IMR-90 (cell line): ENCODE data around the gene CADM4. TPM values are rescaled to one million over a fixed set of nuclear protein-coding genes. Genes with fewer than 3 reads are reported as not detected.

Source experiments
- ATAC-seq: fragments of 200-7000 bp; cut with Tn5 transposase; 2 replicates; pipeline ENCODE4 v1.9.1; 2020; ENCODE audit warnings: low read depth, mild to moderate bottlenecking, moderate library complexity
- BruUV-seq: library from RNA; stranded (reverse); fragments of 400-500 nt; replicated peaks from 2 replicates; lab custom pipeline; 2021; lab: Mats Ljungman, UMichigan
- CTCF ChIA-PET: fragments of 300-600 bp; formaldehyde crosslinking; extraction: SDS; loops from one replicate; lab custom pipeline; 2021; ENCODE audit warnings: antibody characterized with exemption; lab: Yijun Ruan, JAX
- POLR2A ChIA-PET: fragments of 300-600 bp; sonication (Branson Sonifier 250); formaldehyde crosslinking; loops from one replicate; lab custom pipeline; 2022; ENCODE audit warnings: antibody characterized with exemption; ENCODE audit not compliant: unreplicated experiment; lab: Charles Lee
- DNase-seq: peaks from one replicate; pipeline ENCODE4 v3.0.0; 2013
- H2AFZ ChIP-seq: replicated peaks from 2 replicates; pipeline ENCODE3; 2013; ENCODE audit warnings: low read length, mild to moderate bottlenecking; ENCODE audit not compliant: poor library complexity
- H2AK5ac ChIP-seq: 2 replicates; pipeline ENCODE4 v1.6.1; 2013; ENCODE audit warnings: low read depth, low read length, inconsistent platforms
- H2AK9ac ChIP-seq: replicated peaks from 2 replicates; pipeline ENCODE3; 2013; ENCODE audit warnings: mild to moderate bottlenecking, low read depth, low read length, moderate library complexity; ENCODE audit not compliant: poor library complexity
- H2BK120ac ChIP-seq: 2 replicates; pipeline ENCODE4 v1.6.1; 2013; ENCODE audit warnings: low read depth, low read length, inconsistent platforms
- H2BK15ac ChIP-seq: 3 replicates; pipeline ENCODE4 v1.6.1; 2013; ENCODE audit warnings: low read depth, low read length, inconsistent platforms
- H2BK20ac ChIP-seq: 2 replicates; pipeline ENCODE4 v1.6.1; 2013; ENCODE audit warnings: low read depth, mild to moderate bottlenecking, inconsistent platforms, low read length, moderate library complexity
- H2BK5ac ChIP-seq: 2 replicates; pipeline ENCODE4 v1.6.1; 2013; ENCODE audit warnings: mild to moderate bottlenecking, low read depth, low read length, inconsistent platforms; ENCODE audit not compliant: poor library complexity, severe bottlenecking
- H3K14ac ChIP-seq: replicated peaks from 2 replicates; pipeline ENCODE4 v1.6.1; 2013; ENCODE audit warnings: low read depth, low read length, inconsistent platforms
- H3K18ac ChIP-seq: 2 replicates; pipeline ENCODE4 v1.6.1; 2013; ENCODE audit warnings: low read depth, low read length, control low read depth
- H3K23ac ChIP-seq: 2 replicates; pipeline ENCODE4 v1.6.1; 2013; ENCODE audit warnings: low read depth, low read length, inconsistent platforms
- H3K27ac ChIP-seq: 2 replicates; pipeline ENCODE4 v1.5.1; 2013; ENCODE audit warnings: mild to moderate bottlenecking, control low read depth, low read length; ENCODE audit not compliant: insufficient read depth
- H3K27me3 ChIP-seq: 2 replicates; pipeline ENCODE4 v1.6.1; 2013; ENCODE audit warnings: low read length; ENCODE audit not compliant: control insufficient read depth, insufficient read depth
- H3K36me3 ChIP-seq: 2 replicates; pipeline ENCODE4 v1.6.1; 2013; ENCODE audit warnings: low read length, mixed read lengths; ENCODE audit not compliant: control insufficient read depth, insufficient read depth
- H3K4ac ChIP-seq: 2 replicates; pipeline ENCODE4 v1.6.1; 2013; ENCODE audit warnings: low read depth, low read length, inconsistent platforms
- H3K4me1 ChIP-seq: 2 replicates; pipeline ENCODE4 v1.6.1; 2013; ENCODE audit warnings: low read length, mixed read lengths; ENCODE audit not compliant: control insufficient read depth, insufficient read depth
- H3K4me2 ChIP-seq: 2 replicates; pipeline ENCODE4 v1.6.1; 2013; ENCODE audit warnings: low read depth, mild to moderate bottlenecking, control low read depth, low read length, moderate library complexity
- H3K4me3 ChIP-seq: 2 replicates; pipeline ENCODE4 v1.5.1; 2013; ENCODE audit warnings: low read depth, mild to moderate bottlenecking, control low read depth, low read length, moderate library complexity; ENCODE audit not compliant: insufficient read depth
- H3K56ac ChIP-seq: 2 replicates; pipeline ENCODE4 v1.6.1; 2013; ENCODE audit warnings: low read length, inconsistent platforms; ENCODE audit not compliant: insufficient read depth; ENCODE audit errors: extremely low read depth
- H3K79me1 ChIP-seq, 2 experiments: 2 replicates each; pipeline ENCODE4 v1.6.1; 2013; ENCODE audit warnings: low read length in 2 of 2, inconsistent platforms in 1 of 2, low read depth in 1 of 2
- H3K9ac ChIP-seq: 2 replicates; pipeline ENCODE4 v1.6.1; 2013; ENCODE audit warnings: low read depth, low read length, control low read depth
- H3K9me1 ChIP-seq: 2 replicates; pipeline ENCODE4 v1.6.1; 2013; ENCODE audit warnings: low read length, inconsistent platforms; ENCODE audit not compliant: insufficient read depth
- H3K9me3 ChIP-seq: 2 replicates; pipeline ENCODE4 v1.6.1; 2013; ENCODE audit warnings: low read length; ENCODE audit not compliant: control insufficient read depth, insufficient read depth
- H4K20me1 ChIP-seq: 2 replicates; pipeline ENCODE4 v1.6.1; 2013; ENCODE audit warnings: low read length, inconsistent platforms; ENCODE audit not compliant: insufficient read depth
- H4K5ac ChIP-seq: 2 replicates; pipeline ENCODE4 v1.6.1; 2013; ENCODE audit warnings: mild to moderate bottlenecking, low read depth, low read length, control low read depth
- H4K8ac ChIP-seq, 2 experiments: 2 replicates each; pipeline ENCODE4 v1.6.1; 2013; ENCODE audit warnings: low read depth in 2 of 2, low read length in 2 of 2, control low read depth in 1 of 2, inconsistent platforms in 1 of 2
- H4K91ac ChIP-seq: 2 replicates; pipeline ENCODE4 v1.6.1; 2013; ENCODE audit warnings: low read depth, low read length, inconsistent platforms; ENCODE audit not compliant: insufficient read depth
- BHLHE40 ChIP-seq: fragments of 150-350 bp; IDR thresholded peaks from 2 replicates; pipeline ENCODE4 v1.6.1; 2016; ENCODE audit warnings: mild to moderate bottlenecking, low read depth, low read length
- CEBPB ChIP-seq: IDR thresholded peaks from 2 replicates; pipeline ENCODE4 v1.6.1; 2012; ENCODE audit warnings: low read depth, low read length, improper control_type of control experiment
- CHD1 ChIP-seq: IDR thresholded peaks from 2 replicates; pipeline ENCODE4 v1.6.1; 2012; ENCODE audit warnings: low read depth, low read length, improper control_type of control experiment
- FOS ChIP-seq: fragments of 150-350 bp; IDR thresholded peaks from 2 replicates; pipeline ENCODE4 v1.6.1; 2016; ENCODE audit warnings: low read depth, low read length
- MAFK ChIP-seq: IDR thresholded peaks from 2 replicates; pipeline ENCODE4 v1.6.1; 2012; ENCODE audit warnings: low read depth, low read length, improper control_type of control experiment
- MAZ ChIP-seq: IDR thresholded peaks from 2 replicates; pipeline ENCODE4 v1.6.1; 2012; ENCODE audit warnings: low read depth, mild to moderate bottlenecking, low read length, improper control_type of control experiment, moderate library complexity, borderline replicate concordance
- MXI1 ChIP-seq: IDR thresholded peaks from 2 replicates; pipeline ENCODE4 v1.6.1; 2012; ENCODE audit warnings: low read depth, mild to moderate bottlenecking, low read length, moderate library complexity, borderline replicate concordance
- NFE2L2 ChIP-seq: fragments of 150-350 bp; IDR thresholded peaks from 2 replicates; pipeline ENCODE4 v1.6.1; 2016; ENCODE audit warnings: low read depth, mild to moderate bottlenecking, low read length
- POLR2A ChIP-seq: IDR thresholded peaks from 2 replicates; pipeline ENCODE4 v1.6.1; 2012; ENCODE audit warnings: mild to moderate bottlenecking, low read depth, low read length
- RAD21 ChIP-seq: IDR thresholded peaks from 2 replicates; pipeline ENCODE4 v1.6.1; 2012; ENCODE audit warnings: low read length, improper control_type of control experiment
- RCOR1 ChIP-seq: IDR thresholded peaks from 2 replicates; pipeline ENCODE4 v1.6.1; 2012; ENCODE audit warnings: mild to moderate bottlenecking, low read length, improper control_type of control experiment; ENCODE audit not compliant: insufficient replicate concordance
- RFX5 ChIP-seq: IDR thresholded peaks from 2 replicates; pipeline ENCODE4 v1.8.0; 2012; ENCODE audit warnings: low read depth, mild to moderate bottlenecking, low read length, moderate library complexity
- SMC3 ChIP-seq: fragments of 150-350 bp; IDR thresholded peaks from 2 replicates; pipeline ENCODE4 v1.6.1; 2016; ENCODE audit warnings: low read depth, mild to moderate bottlenecking, antibody characterized with exemption, low read length, moderate library complexity
- USF2 ChIP-seq: fragments of 150-350 bp; IDR thresholded peaks from 2 replicates; pipeline ENCODE4 v1.6.1; 2017; ENCODE audit warnings: mild to moderate bottlenecking, antibody characterized with exemption, low read length, low read depth
- WGBS, 2 experiments: methylation state at CpG; one replicate each; pipeline versions ENCODE4 v1.1.5 to v1.1.7; 2013; ENCODE audit warnings: missing lambda C conversion rate in 2 of 2; ENCODE audit not compliant: insufficient read length in 1 of 2; ENCODE audit errors: extremely low coverage in 2 of 2; 5-methylcytosine and 5-hydroxymethylcytosine counted together
- dilution Hi-C: fragments of 300-500 bp; cut with HindIII; formaldehyde crosslinking; loops from one replicate; pipeline ENCODE4 v1.14.3; 2018; ENCODE audit warnings: low sequenced_read_pairs; ENCODE audit not compliant: unreplicated experiment
- in situ Hi-C: fragments of 300-500 bp; cut with MboI; formaldehyde crosslinking; loops from 3 replicates; pipeline ENCODE4 v1.14.3; 2019; ENCODE audit warnings: low sequenced_read_pairs, inconsistent platforms, mixed read lengths
- intact Hi-C: fragments of 100-400 bp; cut with micrococcal nuclease; formaldehyde crosslinking; loops from 2 replicates; pipeline ENCODE4 v1.10.0; 2022
- polyA plus RNA-seq, 3 experiments: library from polyadenylated mRNA; depleted of rRNA; stranded (reverse); fragments of >200 nt; gene quantifications; 2 replicates each; pipeline ENCODE4 v1.2.3, GENCODE V29; 2012; ENCODE audit warnings: low replicate concordance in 1 of 3
- total RNA-seq: library from RNA; depleted of rRNA; stranded (reverse); fragments of >200 nt; gene quantifications from 2 replicates; pipeline ENCODE4 v1.2.3, GENCODE V29; 2012
- TF ChIP-seq, protein P1 (sequence below): fragments of 150-350 bp; IDR thresholded peaks from 2 replicates; pipeline ENCODE4 v1.6.1; 2016; ENCODE audit warnings: low read depth, mild to moderate bottlenecking, low read length, moderate library complexity, borderline replicate concordance

The CADM4 gene
- total and polyA plus RNA-seq, 2 of the 4 experiments (the other 2 are of a cell fraction): 2.0 to 4.9 TPM

DNA sequence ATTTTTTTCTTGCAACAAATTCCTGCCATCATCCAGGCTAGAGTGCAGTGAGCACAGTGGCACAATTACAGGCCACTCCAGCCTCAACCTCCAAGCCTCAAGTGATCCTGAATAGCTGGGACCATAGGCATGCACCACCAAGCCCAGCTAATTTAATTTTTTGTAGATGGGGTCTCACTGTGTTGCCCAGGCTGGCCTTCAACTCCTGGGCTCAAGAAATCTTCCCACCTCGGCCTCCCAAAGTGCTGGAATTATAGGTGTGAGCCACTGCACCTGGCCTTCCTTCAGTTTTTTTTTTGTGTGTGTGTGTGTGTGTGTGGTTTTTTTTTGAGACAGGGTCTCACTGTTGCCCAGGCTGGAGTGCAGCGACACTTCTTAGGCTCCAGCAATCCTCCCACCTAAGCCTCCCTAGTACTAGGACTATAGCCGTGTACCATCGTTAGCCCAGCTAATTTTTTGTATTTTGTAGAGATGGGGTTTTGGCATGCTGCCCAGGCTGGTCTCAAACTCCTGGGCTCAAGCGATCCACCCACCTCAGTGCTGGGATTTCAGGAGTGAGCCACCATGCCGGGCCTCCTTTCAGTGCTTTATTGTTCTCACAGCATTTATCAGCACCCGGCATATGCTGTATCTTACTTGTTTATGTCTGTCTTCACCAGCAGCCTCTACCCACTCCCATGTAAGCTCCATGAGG, 33.6 kb downstream of the CADM4 start:
- H3K14ac ChIP-seq: no peak overlapping the region
- in situ Hi-C loops (no loop called here), dilution Hi-C loops (no loop called here), intact Hi-C loops (no loop called here)
- H3K56ac ChIP-seq: no peak overlapping the region
- H3K27ac ChIP-seq: no peak overlapping the region
- H3K23ac ChIP-seq: no peak overlapping the region
- no peak overlapping the region for H3K18ac ChIP-seq
- no peak overlapping the region for H3K4ac ChIP-seq
- H3K9me1 ChIP-seq: peaks cover 9% of the 10 kb centered on the region
- no peak overlapping the region for H3K4me3 ChIP-seq
- peaks cover 15% of the 10 kb centered on the region for H3K36me3 ChIP-seq
- ChIA-PET POLR2A (interaction anchor here (0.5 kb wide), 1 partner anchor 69 kb away, joined by 3 read pairs; no protein-coding TSS in a partner anchor), CTCF (no interaction called here)
- no peak overlapping the region for H2BK15ac ChIP-seq
- H3K4me2 ChIP-seq: no peak overlapping the region
- peaks cover 15% of the 10 kb centered on the region for H4K20me1 ChIP-seq
- H2AK5ac ChIP-seq: no peak overlapping the region
- no peak overlapping the region for H2BK20ac ChIP-seq
- no peak for TF ChIP-seq MAZ
- TF ChIP-seq, protein P1, sequence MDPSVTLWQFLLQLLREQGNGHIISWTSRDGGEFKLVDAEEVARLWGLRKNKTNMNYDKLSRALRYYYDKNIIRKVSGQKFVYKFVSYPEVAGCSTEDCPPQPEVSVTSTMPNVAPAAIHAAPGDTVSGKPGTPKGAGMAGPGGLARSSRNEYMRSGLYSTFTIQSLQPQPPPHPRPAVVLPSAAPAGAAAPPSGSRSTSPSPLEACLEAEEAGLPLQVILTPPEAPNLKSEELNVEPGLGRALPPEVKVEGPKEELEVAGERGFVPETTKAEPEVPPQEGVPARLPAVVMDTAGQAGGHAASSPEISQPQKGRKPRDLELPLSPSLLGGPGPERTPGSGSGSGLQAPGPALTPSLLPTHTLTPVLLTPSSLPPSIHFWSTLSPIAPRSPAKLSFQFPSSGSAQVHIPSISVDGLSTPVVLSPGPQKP: no peak
- no peak for TF ChIP-seq RAD21
- TF ChIP-seq RFX5: no peak
- TF ChIP-seq RCOR1: no peak
- no peak for TF ChIP-seq MXI1
- TF ChIP-seq NFE2L2: no peak
- TF ChIP-seq USF2: no peak
- no peak for TF ChIP-seq CHD1
- no peak for TF ChIP-seq SMC3
- TF ChIP-seq MAFK: no peak
- TF ChIP-seq POLR2A: no peak
- no peak for TF ChIP-seq BHLHE40
- no peak for TF ChIP-seq CEBPB
- no peak for TF ChIP-seq FOS
- no peak overlapping the region for H4K8ac ChIP-seq
- no CpG with 5 or more reads among the region's 7 CpGs for WGBS, 2 experiments
- H3K9me3 ChIP-seq: no peaks in the 10 kb centered on the region
- H4K5ac ChIP-seq: no peak overlapping the region
- no peak overlapping the region for H2BK120ac ChIP-seq
- no peak overlapping the region for H2AFZ ChIP-seq
- H3K79me1 ChIP-seq: peaks cover 15 to 35% of the 10 kb centered on the region in 2 experiments
- BruUV-seq: no TSS peak
- H4K91ac ChIP-seq: no peak overlapping the region
- ATAC-seq (no peak), DNase-seq (no peak)
- no peak overlapping the region for H2AK9ac ChIP-seq
- no peaks in the 10 kb centered on the region for H3K4me1 ChIP-seq
- H2BK5ac ChIP-seq: no peak overlapping the region
- H3K27me3 ChIP-seq: no peaks in the 10 kb centered on the region
- H3K9ac ChIP-seq: no peak overlapping the region
